GM15510 (cell line): ENCODE results near the gene SLF2.

Source experiments
- POLR2A ChIP-seq: IDR thresholded peaks from 3 replicates; pipeline ENCODE4 v1.6.1; 2011; ENCODE audit warnings: borderline replicate concordance; ENCODE audit not compliant: insufficient read length; ENCODE audit errors: extremely low read depth

Gene SLF2

GRCh38 chr10:100912605-100913469 is at the start of gene SLF2:
TSS of gene SLF2 (plus strand) at chr10:100912963. CDS start at chr10:100913111, 148 bp downstream.
- TF ChIP-seq POLR2A, result peak; percentile 66

DNA sequence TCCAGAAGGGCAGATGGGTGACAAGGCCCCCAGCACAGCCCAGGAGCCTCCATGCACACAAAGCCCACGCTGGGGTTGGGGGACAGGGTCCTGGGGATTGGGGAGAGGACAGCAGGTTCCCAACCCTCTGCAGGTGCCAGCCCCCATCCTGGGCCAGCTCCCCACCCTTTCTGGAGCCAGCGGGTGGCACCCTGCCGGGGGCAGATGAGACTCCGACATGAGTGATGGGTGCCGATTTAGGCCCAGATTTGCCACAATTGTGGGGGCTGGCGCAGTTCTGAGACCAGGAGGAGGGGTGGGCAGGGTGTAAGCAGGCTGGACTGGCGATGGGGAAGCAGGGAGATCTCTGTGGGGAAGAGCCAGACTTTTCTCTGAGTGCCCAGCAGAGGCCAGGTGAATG is 49.3 kb upstream of the SLF2 start:
- TF ChIP-seq POLR2A, result no peak

GRCh38 chr10:100864036-100864885 is 48.5 kb upstream of the SLF2 start:
- no peak for TF ChIP-seq POLR2A

GRCh38 chr10:100864978-100865377 is 47.8 kb upstream of the SLF2 start:
- no peak for TF ChIP-seq POLR2A

- TF ChIP-seq POLR2A, result no peak
These were observed 46.8 kb upstream of the SLF2 start for GRCh38 chr10:100866010-100866409.

- no peak for TF ChIP-seq POLR2A
These were observed 46.1 kb upstream of the SLF2 start for GRCh38 chr10:100866575-100867098.

DNA sequence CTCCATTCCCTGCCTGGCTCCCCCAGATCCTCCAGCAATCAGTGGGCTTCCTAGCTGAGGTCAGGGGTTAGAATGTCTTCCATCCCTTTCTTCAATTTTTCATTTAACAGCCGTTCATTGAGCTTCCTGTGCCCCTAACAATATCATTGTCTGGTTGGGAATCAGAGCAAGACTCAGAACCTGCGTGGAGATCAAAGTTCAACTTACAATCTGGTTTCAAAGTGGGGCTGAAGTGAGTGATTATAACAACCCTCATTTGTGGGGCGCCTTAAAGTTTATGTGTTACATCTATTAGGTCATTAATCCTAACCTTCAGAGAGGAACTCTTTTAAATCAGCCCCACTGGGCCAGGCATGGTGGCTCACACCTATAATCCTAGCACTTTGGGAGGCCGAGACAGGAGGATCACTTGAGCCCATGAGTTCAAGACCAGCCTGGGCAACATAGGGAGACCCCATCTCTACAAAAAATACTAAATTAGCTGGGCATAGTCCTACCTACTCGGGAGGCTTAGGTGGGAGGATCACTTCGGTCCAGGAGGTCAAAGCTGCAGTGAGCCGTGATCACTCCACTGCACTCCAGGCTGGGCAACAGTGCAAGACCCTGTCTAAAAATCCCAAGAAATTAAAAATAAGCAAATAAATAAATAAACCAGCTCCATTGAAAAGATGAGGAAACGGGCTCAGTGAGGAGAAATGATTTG is 45.4 kb upstream of the SLF2 start:
- TF ChIP-seq POLR2A, result no peak

GRCh38 chr10:100868382-100868781 is 44.4 kb upstream of the SLF2 start:
- TF ChIP-seq POLR2A, result no peak

DNA sequence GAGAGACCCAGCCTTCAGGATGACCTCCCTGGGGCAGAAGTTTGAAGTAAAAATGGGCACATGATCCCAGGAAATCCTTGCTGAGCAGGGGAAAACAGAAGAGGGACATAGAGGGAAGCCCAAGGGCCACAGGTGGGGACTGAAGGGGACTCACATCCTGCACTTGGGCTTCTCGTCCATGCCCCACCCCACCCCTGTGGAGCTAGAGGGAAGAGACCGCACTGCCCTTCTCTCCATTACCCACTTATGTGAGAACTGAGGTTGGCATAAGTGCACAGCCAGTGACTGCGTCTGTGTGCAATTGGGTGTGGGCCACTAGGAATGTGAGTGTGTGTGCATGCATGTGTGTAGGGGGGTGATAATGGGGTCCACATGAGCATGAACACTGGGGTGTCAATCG is 43.4 kb upstream of the SLF2 start:
- TF ChIP-seq POLR2A, result no peak

DNA sequence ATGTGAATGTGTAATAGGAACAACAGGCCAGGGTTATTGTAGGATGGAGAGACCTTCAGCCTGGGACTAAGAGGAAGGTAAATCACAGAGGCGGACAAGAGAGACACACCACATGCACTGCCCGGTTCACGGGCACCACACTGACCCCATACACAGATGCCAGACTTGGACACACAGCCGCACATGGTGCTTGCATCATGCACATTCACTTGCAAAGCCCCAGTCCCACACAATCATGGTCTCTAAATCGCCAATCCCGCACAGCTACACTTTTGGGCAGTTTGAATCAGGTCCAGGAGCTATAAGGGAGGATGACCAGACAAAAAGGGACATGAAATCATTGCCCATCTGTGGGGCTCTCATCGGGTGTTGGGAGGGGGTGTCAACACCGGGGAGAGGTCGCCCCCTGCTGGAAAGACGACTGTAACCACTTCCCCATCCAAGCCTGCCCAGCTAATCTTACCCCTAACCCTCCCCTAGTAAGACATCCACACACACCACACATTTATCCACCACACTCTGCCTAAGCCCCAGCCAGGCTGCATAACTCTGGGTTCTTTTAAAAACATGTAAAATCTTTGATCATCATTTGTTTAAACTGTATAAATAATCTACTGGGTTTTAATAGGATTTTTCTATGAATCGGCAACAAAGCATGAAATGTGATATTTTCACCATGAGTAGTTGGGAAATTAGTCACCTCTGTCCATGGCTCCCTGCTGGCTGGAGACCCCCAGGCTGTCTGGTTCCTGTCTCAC is 40.5 kb upstream of the SLF2 start:
- TF ChIP-seq POLR2A, result no peak

DNA sequence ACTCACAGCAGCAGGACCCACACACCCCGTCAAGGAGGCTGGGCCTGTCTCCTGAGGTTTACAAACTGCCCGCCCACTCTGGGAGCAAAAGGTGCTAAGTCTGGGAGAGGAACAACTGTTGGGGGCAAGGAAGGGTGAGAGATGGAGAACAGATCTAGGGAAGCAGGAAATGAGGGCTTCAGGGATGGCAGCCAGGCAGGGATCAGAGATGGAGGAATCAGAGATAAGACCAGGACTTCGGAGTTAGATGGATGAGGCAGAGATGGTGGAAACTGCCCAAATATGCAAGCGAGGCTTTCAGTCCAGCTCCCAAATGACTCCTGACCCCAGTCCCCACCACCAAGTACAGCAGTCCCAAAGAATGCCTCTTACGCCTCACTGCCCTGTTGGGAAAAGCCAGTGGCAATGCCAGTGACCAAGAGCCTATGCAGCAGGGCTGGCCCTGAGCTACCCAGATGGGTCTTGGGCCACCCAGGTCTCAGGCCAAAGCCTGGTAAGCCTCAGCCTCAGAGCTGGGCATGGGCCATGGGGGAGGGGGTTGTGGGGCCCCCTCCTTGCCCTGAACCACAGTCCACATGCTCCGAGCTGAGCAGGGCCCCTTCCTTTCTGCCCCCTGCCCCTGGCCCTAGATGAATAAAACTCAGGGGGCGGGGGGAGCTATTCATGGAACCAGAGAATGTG is 39.5 kb upstream of the SLF2 start:
- TF ChIP-seq POLR2A, result no peak

DNA sequence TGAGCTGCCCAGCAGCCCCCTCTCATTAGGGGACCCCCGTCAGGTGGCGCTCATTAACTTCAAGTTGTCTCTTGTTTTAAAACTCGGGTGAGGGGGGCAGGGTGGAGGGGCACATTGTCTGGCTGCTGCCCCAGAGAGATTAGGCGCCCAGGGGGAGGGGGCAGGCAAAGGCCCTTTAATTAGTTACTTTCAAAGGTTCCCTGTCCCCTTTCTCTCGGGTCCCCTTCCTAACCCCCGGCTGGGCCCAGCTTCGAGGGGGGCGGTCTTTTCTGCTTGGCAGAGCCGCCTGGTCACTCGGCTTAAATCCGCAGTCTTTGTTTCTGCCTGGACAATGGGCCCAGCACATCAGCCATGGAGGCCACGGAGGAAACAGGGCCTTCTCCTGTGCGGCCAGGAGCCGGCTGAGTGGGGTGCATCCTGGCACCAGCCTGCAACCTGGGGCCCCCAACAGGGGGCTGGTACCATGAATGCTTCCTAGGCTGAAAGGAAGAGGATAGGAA is 38.9 kb upstream of the SLF2 start:
- no peak for TF ChIP-seq POLR2A

DNA sequence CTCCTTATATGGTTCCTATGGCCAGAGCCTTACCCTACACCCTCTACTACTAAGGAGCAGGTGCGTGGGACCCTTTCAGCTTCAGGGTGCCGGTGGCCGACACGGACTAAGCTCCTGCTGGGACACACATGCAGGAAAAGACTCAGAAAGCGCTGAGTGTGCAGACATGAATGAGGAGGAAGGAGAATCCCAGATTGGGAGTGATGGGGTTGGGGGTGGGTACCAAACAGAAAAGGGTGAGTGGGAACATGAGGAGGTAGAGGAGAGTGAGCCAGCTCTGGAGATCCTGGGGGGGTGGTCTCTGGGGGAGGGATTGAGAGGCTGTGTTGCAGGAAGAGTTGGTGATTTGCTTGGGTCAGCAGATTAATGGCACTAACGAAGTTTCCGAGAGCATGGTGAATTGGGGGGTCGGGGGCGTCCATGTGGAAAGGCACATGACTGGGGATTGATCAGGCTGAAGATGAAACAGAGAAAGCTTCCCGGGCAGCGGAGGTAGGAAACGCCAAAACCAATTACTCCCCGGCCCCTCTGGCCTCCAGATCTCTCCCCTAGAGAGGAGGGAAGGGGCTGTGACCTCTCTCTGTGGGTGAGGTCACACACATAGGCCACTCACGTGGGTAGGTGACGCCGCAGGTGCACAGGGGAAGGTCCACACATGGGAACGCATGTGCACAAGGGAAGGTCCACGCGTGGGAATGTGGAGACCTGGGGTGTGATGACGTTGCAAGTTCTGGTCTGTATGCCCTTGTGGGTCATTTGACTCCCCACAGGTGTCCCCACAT is 37.9 kb upstream of the SLF2 start:
- TF ChIP-seq POLR2A, result no peak

GRCh38 chr10:100875484-100876166 is 37.1 kb upstream of the SLF2 start:
- no peak for TF ChIP-seq POLR2A
